GM12878 (cell line): ENCODE measurements around the gene DLG2. TPM values are rescaled to one million over a fixed set of nuclear protein-coding genes. Genes with fewer than 3 reads are reported as not detected.

ENCODE experiments used
- ATF2 ChIP-seq: IDR thresholded peaks from 2 replicates; pipeline ENCODE4 v1.6.1; 2012; ENCODE audit warnings: low read length, inconsistent platforms
- ATF7 ChIP-seq: fragments of 450-650 bp; IDR thresholded peaks from 2 replicates; pipeline ENCODE4 v1.6.1; 2016; ENCODE audit warnings: low read depth, mild to moderate bottlenecking
- BCL11A ChIP-seq: IDR thresholded peaks from 2 replicates; pipeline ENCODE4 v1.6.1; 2011; ENCODE audit warnings: low read depth, low read length
- CEBPZ ChIP-seq: fragments of 150-350 bp; IDR thresholded peaks from 2 replicates; pipeline ENCODE4 v1.6.1; 2016; ENCODE audit warnings: low read depth, low read length
- CREB1 ChIP-seq: IDR thresholded peaks from 2 replicates; pipeline ENCODE4 v1.6.1; 2012; ENCODE audit warnings: low read depth, mild to moderate bottlenecking, inconsistent platforms
- CREM ChIP-seq: IDR thresholded peaks from 2 replicates; pipeline ENCODE4 v1.6.1; 2014; ENCODE audit warnings: antibody characterized with exemption, low read depth
- ESRRA ChIP-seq: IDR thresholded peaks from 2 replicates; pipeline ENCODE4 v1.6.1; 2012; ENCODE audit warnings: mild to moderate bottlenecking, low read length, improper control_type of control experiment
- HSF1 ChIP-seq: fragments of 150-350 bp; IDR thresholded peaks from 2 replicates; pipeline ENCODE4 v1.6.1; 2014; ENCODE audit warnings: mild to moderate bottlenecking, low read depth, low read length
- MAX ChIP-seq: IDR thresholded peaks from 2 replicates; pipeline ENCODE4 v1.6.1; 2012; ENCODE audit warnings: low read depth, low read length, improper control_type of control experiment
- MTA2 ChIP-seq: fragments of 450-650 bp; IDR thresholded peaks from 2 replicates; pipeline ENCODE4 v1.6.1; 2016; ENCODE audit warnings: low read depth, mild to moderate bottlenecking, moderate library complexity
- NR2C1 ChIP-seq: fragments of 450-650 bp; IDR thresholded peaks from 2 replicates; pipeline ENCODE4 v1.6.1; 2017; ENCODE audit warnings: antibody characterized with exemption, mild to moderate bottlenecking, moderate library complexity
- POLR2A ChIP-seq: IDR thresholded peaks from 2 replicates; pipeline ENCODE4 v1.6.1; 2011; ENCODE audit warnings: low read depth, mild to moderate bottlenecking, low read length
- RBBP5 ChIP-seq: fragments of 200-600 bp; sonication (generic); conservative IDR thresholded peaks from 2 replicates; pipeline ENCODE4 v1.6.1; 2016
- RCOR1 ChIP-seq: conservative IDR thresholded peaks from 2 replicates; pipeline ENCODE4 v1.6.1; 2012; ENCODE audit warnings: low read depth, low read length, improper control_type of control experiment
- RELB ChIP-seq: fragments of 450-650 bp; IDR thresholded peaks from 2 replicates; pipeline ENCODE4 v1.6.1; 2017; ENCODE audit warnings: low read depth, mild to moderate bottlenecking, moderate library complexity
- RFX5 ChIP-seq: IDR thresholded peaks from 2 replicates; pipeline ENCODE4 v1.6.1; 2011; ENCODE audit warnings: low read depth, low read length, improper control_type of control experiment
- ZNF687 ChIP-seq: fragments of 450-650 bp; IDR thresholded peaks from 2 replicates; pipeline ENCODE4 v1.6.1; 2017; ENCODE audit warnings: mild to moderate bottlenecking, moderate library complexity
- polyA plus RNA-seq, 11 experiments: library from polyadenylated mRNA; depleted of rRNA in 4 of 11; unstranded in 6 of 11; stranded (reverse) in 5 of 11; fragments of >200 nt; fragmentation: Nextera tagmentation in 4 of 11; fragmentation: Illumina TruSeq in 1 of 11; extraction: Ambion mirVana in 4 of 11; extraction: Trizol in 1 of 11; gene quantifications; 1 replicate in 1 of 11; 2 replicates in 10 of 11; pipeline versions ENCODE4 v1.2.1 to v1.2.3, GENCODE V29; 2011 to 2016; ENCODE audit warnings: inconsistent platforms in 2 of 11, missing spikeins in 2 of 11, low read depth in 1 of 11
- total RNA-seq, 4 experiments: library from RNA; depleted of rRNA in 3 of 4; stranded (reverse); fragments of >200 nt in 3 of 4; fragmentation: Illumina TruSeq in 1 of 4; extraction: Trizol in 1 of 4; gene quantifications; 2 replicates each; pipeline versions ENCODE4 v1.2.1 to v1.2.3, GENCODE V29; 2013 to 2021

DLG2 gene
- total and polyA plus RNA-seq, 10 of the 15 experiments (the other 5 are each of a cell fraction or from before 2014, with no cell fraction given) = 0.09 to 0.98 (median 0.35) TPM

GRCh38 chr11:85664615-85665481 is 37.7 kb upstream of the DLG2 start, which contains the start of gene CREBZF (continued):
- TF ChIP-seq CEBPZ (no peak), MTA2 (no peak), RCOR1 (0 out of 2 replicates have a peak, but pooled peaks have one; percentile 11), MAX (no peak; the same call in none of the 2 replicates), RELB (no peak), HSF1 (no peak), ATF2 (peak; percentile 91), RFX5 (no peak), NR2C1 (0 out of 2 replicates have a peak, but pooled peaks have one; percentile 22), ZNF687 (peak; percentile 77), ATF7 (peak; percentile 97), CREM (peak; percentile 72), RBBP5 (no peak), BCL11A (0 out of 2 replicates have a peak, but pooled peaks have one; percentile 3), ESRRA (no peak), CREB1 (peak; percentile 77), POLR2A (peak; percentile 94)
